Esophagus squamous epithelium (tissue), 5 donors: ENCODE results near the gene ADCK1. TPM values are rescaled to one million over a fixed set of nuclear protein-coding genes. Genes with fewer than 3 reads are reported as not detected.

ENCODE experiments used
- DNase-seq: peaks from one replicate; lab custom pipeline; 2025; lab: John Stamatoyannopoulos, UW
- H3K27ac ChIP-seq, 4 donors: fragments of 200-600 bp; sonication (generic); one replicate each; pipeline ENCODE4 v1.5.1; 2016 to 2019; ENCODE audit warnings: mild to moderate bottlenecking in 1 of 4
- H3K27me3 ChIP-seq, 4 donors: fragments of 200-600 bp; sonication (generic); 1 replicate in 3 of 4; 2 replicates in 1 of 4; pipeline versions ENCODE4 v1.5.1 to v1.6.0; 2017 to 2021; ENCODE audit warnings: antibody characterized with exemption in 1 of 4
- H3K36me3 ChIP-seq, 3 donors: fragments of 200-600 bp; sonication (generic); one replicate each; pipeline ENCODE4 v1.5.1; 2016 to 2019
- H3K4me1 ChIP-seq, 3 donors: fragments of 200-600 bp; sonication (generic); one replicate each; pipeline ENCODE4 v1.5.1; 2017 to 2019
- H3K4me3 ChIP-seq, 4 donors: fragments of 200-600 bp; sonication (generic); 1 replicate in 3 of 4; 2 replicates in 1 of 4; pipeline ENCODE4 v1.5.1; 2016 to 2019; ENCODE audit warnings: mild to moderate bottlenecking in 2 of 4, moderate library complexity in 1 of 4
- H3K9me3 ChIP-seq, 3 donors: fragments of 200-600 bp; sonication (generic); one replicate each; pipeline ENCODE4 v1.5.1; 2016 to 2019
- POLR2A ChIP-seq, 4 donors: fragments of 450-650 bp; IDR thresholded peaks; one replicate each; pipeline ENCODE4 v1.6.1; 2017; ENCODE audit warnings: antibody characterized with exemption in 4 of 4, mild to moderate bottlenecking in 4 of 4, moderate library complexity in 3 of 4
- WGBS, 2 donors: methylation state at CpG; one replicate each; pipeline ENCODE4 v1.1.5; 2018; 5-methylcytosine and 5-hydroxymethylcytosine counted together
- intact Hi-C: fragments of 100-400 bp; cut with DNase I; formaldehyde crosslinking; loops from one replicate; pipeline ENCODE4 v1.15.0; 2022
- total RNA-seq, 4 donors: library from RNA; depleted of rRNA; stranded (reverse); fragments of >200 nt; gene quantifications; one replicate each; pipeline ENCODE4 v1.1.0, GENCODE V29; 2016
- TF ChIP-seq, protein P1 (sequence below), 6 experiments: fragments of 450-650 bp in 4 of 6; fragments of 200-600 bp in 2 of 6; sonication (generic) in 2 of 6; IDR thresholded peaks; one replicate each; pipeline ENCODE4 v1.5.1; 2016 to 2019; ENCODE audit warnings: antibody characterized with exemption in 6 of 6, mild to moderate bottlenecking in 4 of 6, moderate library complexity in 4 of 6
- donor health status: DM: yes; HTN: yes; CAD: no.

The ADCK1 gene
- total RNA-seq, 4 donors from 2014 or later = 3.6 to 5.4 (median 4.4) TPM

- H3K27ac ChIP-seq = no peak overlapping the region
- DNase-seq = no peak
- WGBS, 2 donors = 81 to 93% methylated on average over 1 of the region's 1 CpG
- no peak for TF ChIP-seq POLR2A (IDR thresholded peaks at IDR 0.05)
- TF ChIP-seq, protein P1, sequence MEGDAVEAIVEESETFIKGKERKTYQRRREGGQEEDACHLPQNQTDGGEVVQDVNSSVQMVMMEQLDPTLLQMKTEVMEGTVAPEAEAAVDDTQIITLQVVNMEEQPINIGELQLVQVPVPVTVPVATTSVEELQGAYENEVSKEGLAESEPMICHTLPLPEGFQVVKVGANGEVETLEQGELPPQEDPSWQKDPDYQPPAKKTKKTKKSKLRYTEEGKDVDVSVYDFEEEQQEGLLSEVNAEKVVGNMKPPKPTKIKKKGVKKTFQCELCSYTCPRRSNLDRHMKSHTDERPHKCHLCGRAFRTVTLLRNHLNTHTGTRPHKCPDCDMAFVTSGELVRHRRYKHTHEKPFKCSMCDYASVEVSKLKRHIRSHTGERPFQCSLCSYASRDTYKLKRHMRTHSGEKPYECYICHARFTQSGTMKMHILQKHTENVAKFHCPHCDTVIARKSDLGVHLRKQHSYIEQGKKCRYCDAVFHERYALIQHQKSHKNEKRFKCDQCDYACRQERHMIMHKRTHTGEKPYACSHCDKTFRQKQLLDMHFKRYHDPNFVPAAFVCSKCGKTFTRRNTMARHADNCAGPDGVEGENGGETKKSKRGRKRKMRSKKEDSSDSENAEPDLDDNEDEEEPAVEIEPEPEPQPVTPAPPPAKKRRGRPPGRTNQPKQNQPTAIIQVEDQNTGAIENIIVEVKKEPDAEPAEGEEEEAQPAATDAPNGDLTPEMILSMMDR (IDR thresholded peaks at IDR 0.05) = no peak
- H3K36me3 ChIP-seq = no peaks in the 10 kb centered on the region
- H3K4me1 ChIP-seq = no peaks in the 10 kb centered on the region
- no peaks in the 10 kb centered on the region for H3K9me3 ChIP-seq
- H3K27me3 ChIP-seq = no peaks in the 10 kb centered on the region
- intact Hi-C loops = loop anchor here (10.0 kb wide), 1 partner anchor 700 kb away; no protein-coding TSS in a partner anchor
- H3K4me3 ChIP-seq = no peak overlapping the region
Observed at GRCh38 chr14:77864580-77864979, 64.7 kb downstream of the ADCK1 start.

- H3K4me3 ChIP-seq = no peak overlapping the region
- WGBS, 2 donors = 91 to 93% methylated on average over 6 of the region's 6 CpGs
- intact Hi-C loops = loop anchor here (10.0 kb wide), 1 partner anchor 699 kb away; no protein-coding TSS in a partner anchor
- no peaks in the 10 kb centered on the region for H3K27me3 ChIP-seq
- no peaks in the 10 kb centered on the region for H3K9me3 ChIP-seq
- H3K27ac ChIP-seq = no peak overlapping the region
- H3K36me3 ChIP-seq = no peaks in the 10 kb centered on the region
- TF ChIP-seq POLR2A (IDR thresholded peaks at IDR 0.05) = no peak
- TF ChIP-seq, protein P1 (IDR thresholded peaks at IDR 0.05) = no peak
- no peak for DNase-seq
- no peaks in the 10 kb centered on the region for H3K4me1 ChIP-seq
Observed at GRCh38 chr14:77865455-77865854, 65.5 kb downstream of the ADCK1 start.

GRCh38 chr14:77866932-77867331, 67.0 kb downstream of the ADCK1 start:
- DNase-seq = no peak
- intact Hi-C loops = loop anchor here (10.0 kb wide), 1 partner anchor 698 kb away; no protein-coding TSS in a partner anchor
- WGBS, 2 donors = 81% methylated on average over 3 of the region's 3 CpGs; no CpG with 5 or more reads in 1 of the 2 donors
- Histone ChIP-seq H3K4me3 (no peak overlapping the region), H3K27me3 (no peaks in the 10 kb centered on the region), H3K27ac (no peak overlapping the region), H3K36me3 (no peaks in the 10 kb centered on the region), H3K4me1 (no peaks in the 10 kb centered on the region), H3K9me3 (no peaks in the 10 kb centered on the region)
- TF ChIP-seq POLR2A (IDR thresholded peaks at IDR 0.05) = no peak
- TF ChIP-seq, protein P1 (IDR thresholded peaks at IDR 0.05) = no peak

- WGBS, 2 donors = 79 to 86% methylated on average over 7 of the region's 7 CpGs
- intact Hi-C loops = loop anchor here (10.0 kb wide), 1 partner anchor 697 kb away; no protein-coding TSS in a partner anchor
- Histone ChIP-seq H3K4me3 (no peak overlapping the region), H3K27me3 (no peaks in the 10 kb centered on the region), H3K9me3 (no peaks in the 10 kb centered on the region), H3K36me3 (no peaks in the 10 kb centered on the region), H3K27ac (no peak overlapping the region), H3K4me1 (no peaks in the 10 kb centered on the region)
- DNase-seq = no peak
- TF ChIP-seq, protein P1 (IDR thresholded peaks at IDR 0.05) = no peak
- no peak for TF ChIP-seq POLR2A (IDR thresholded peaks at IDR 0.05)
Observed at GRCh38 chr14:77867476-77867875, 67.6 kb downstream of the ADCK1 start.

DNA sequence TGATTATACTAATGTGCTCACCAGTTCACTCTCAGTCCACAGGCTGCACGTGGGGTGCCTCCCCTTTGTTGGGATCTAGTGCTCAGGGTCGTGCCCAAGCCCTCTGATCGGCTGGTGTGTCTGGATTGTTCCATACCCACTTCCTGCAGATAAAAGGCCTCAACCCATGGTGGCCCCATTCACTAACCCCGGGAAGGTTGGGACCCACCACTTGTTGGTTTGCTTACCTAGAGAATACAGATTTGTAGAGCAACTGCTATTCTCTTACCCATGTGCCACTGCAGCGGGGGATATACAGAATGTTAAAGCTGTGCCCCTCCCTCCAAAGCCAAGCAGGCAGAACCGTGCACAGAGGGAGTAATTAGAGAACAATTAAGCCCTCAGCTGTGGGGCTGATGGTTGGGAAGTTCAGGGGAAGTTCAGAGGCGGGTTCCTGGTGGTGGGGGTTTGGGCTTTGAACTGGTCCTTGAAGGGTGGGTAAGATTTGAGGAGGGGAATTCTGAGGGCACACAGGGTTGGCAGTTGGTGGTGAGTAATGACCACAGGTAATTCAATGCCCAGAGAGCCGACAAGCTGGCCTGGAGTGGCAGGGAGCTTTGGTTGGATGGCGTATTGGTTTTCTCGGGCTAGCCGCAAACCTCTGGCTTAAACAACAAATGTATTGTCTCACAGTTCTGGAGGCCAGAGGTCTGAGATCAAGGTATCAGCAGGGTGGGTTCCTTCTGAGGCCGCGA, 68.8 kb downstream of the ADCK1 start:
- WGBS, 2 donors = 74 to 78% methylated on average over 5 to 8 of the region's 13 CpGs
- Histone ChIP-seq H3K4me1 (no peaks in the 10 kb centered on the region), H3K9me3 (no peaks in the 10 kb centered on the region), H3K27me3 (no peaks in the 10 kb centered on the region), H3K4me3 (no peak overlapping the region), H3K27ac (no peak overlapping the region), H3K36me3 (no peaks in the 10 kb centered on the region)
- intact Hi-C loops = loop anchor here (10.0 kb wide), 1 partner anchor 696 kb away; no protein-coding TSS in a partner anchor
- DNase-seq = no peak
- TF ChIP-seq POLR2A (IDR thresholded peaks at IDR 0.05) = no peak
- TF ChIP-seq, protein P1 (IDR thresholded peaks at IDR 0.05) = no peak
